Liver (tissue), 9 donors: ENCODE measurements around the gene FGFR4. TPM values are rescaled to one million over a fixed set of nuclear protein-coding genes. Genes with fewer than 3 reads are reported as not detected.

Experiments
- DNase-seq: peaks from one replicate; pipeline ENCODE4 v3.0.0-alpha.2; 2017; ENCODE audit warnings: low spot score
- H3K27ac ChIP-seq, 2 donors: one replicate each; pipeline ENCODE4 v1.7.0; 2013; ENCODE audit warnings: inconsistent platforms in 2 of 2, low read length in 2 of 2, control low read depth in 1 of 2, low read depth in 1 of 2, mild to moderate bottlenecking in 1 of 2
- H3K27me3 ChIP-seq, 4 donors: one replicate each; pipeline versions ENCODE4 v1.6.1 to v1.7.0; 2013; ENCODE audit warnings: low read length in 3 of 4, inconsistent platforms in 1 of 4, mild to moderate bottlenecking in 1 of 4, moderate library complexity in 1 of 4; ENCODE audit not compliant: control insufficient read depth in 4 of 4, insufficient read depth in 4 of 4
- H3K36me3 ChIP-seq, 4 donors: one replicate each; pipeline versions ENCODE4 v1.6.1 to v1.7.0; 2013; ENCODE audit warnings: low read length in 3 of 4, mild to moderate bottlenecking in 3 of 4, low read depth in 1 of 4, moderate library complexity in 1 of 4; ENCODE audit not compliant: control insufficient read depth in 4 of 4, insufficient read depth in 3 of 4
- H3K4me1 ChIP-seq, 4 donors: one replicate each; pipeline versions ENCODE4 v1.6.1 to v1.7.0; 2013; ENCODE audit warnings: low read length in 3 of 4, mild to moderate bottlenecking in 3 of 4, moderate library complexity in 1 of 4; ENCODE audit not compliant: control insufficient read depth in 4 of 4, insufficient read depth in 4 of 4
- H3K4me3 ChIP-seq, 3 donors: one replicate each; pipeline versions ENCODE4 v1.6.1 to v1.7.0; 2013; ENCODE audit warnings: low read length in 3 of 3, control low read depth in 1 of 3, low read depth in 1 of 3, mild to moderate bottlenecking in 1 of 3
- H3K9ac ChIP-seq, 2 donors: one replicate each; pipeline ENCODE4 v1.7.0; 2013; ENCODE audit warnings: low read length in 2 of 2, mild to moderate bottlenecking in 2 of 2, moderate library complexity in 2 of 2, control low read depth in 1 of 2, low read depth in 1 of 2
- H3K9me3 ChIP-seq, 4 donors: one replicate each; pipeline versions ENCODE4 v1.6.1 to v1.7.0; 2013; ENCODE audit warnings: low read length in 3 of 4; ENCODE audit not compliant: control insufficient read depth in 4 of 4
- EGR1 ChIP-seq, 2 donors: IDR thresholded peaks; 2 replicates each; pipeline ENCODE4 v1.6.1; 2016 to 2018; ENCODE audit warnings: antibody characterized with exemption in 2 of 2, low read depth in 2 of 2
- FOXA1 ChIP-seq: IDR thresholded peaks from 2 replicates; pipeline ENCODE4 v1.6.1; 2016; ENCODE audit warnings: antibody characterized with exemption
- FOXA2 ChIP-seq: IDR thresholded peaks from 2 replicates; pipeline ENCODE4 v1.6.1; 2016; ENCODE audit warnings: antibody characterized with exemption
- GABPA ChIP-seq, 2 donors: IDR thresholded peaks in 1 of 2; conservative IDR thresholded peaks in 1 of 2; 2 replicates each; pipeline ENCODE4 v1.6.1; 2016; ENCODE audit warnings: antibody characterized with exemption in 2 of 2, mild to moderate bottlenecking in 1 of 2, moderate library complexity in 1 of 2
- HNF4A ChIP-seq, 2 donors: conservative IDR thresholded peaks; 2 replicates each; pipeline ENCODE4 v1.6.1; 2016; ENCODE audit warnings: antibody characterized with exemption in 2 of 2, mild to moderate bottlenecking in 2 of 2
- JUND ChIP-seq, 2 donors: IDR thresholded peaks; 2 replicates each; pipeline ENCODE4 v1.6.1; 2016; ENCODE audit warnings: antibody characterized with exemption in 2 of 2
- RXRA ChIP-seq, 2 donors: IDR thresholded peaks; 2 replicates each; pipeline ENCODE4 v1.6.1; 2017 to 2018; ENCODE audit warnings: antibody characterized with exemption in 2 of 2, mild to moderate bottlenecking in 1 of 2
- TAF1 ChIP-seq: conservative IDR thresholded peaks from 2 replicates; pipeline ENCODE4 v1.6.1; 2016; ENCODE audit warnings: antibody characterized with exemption, mild to moderate bottlenecking
- WGBS: extraction: QIAGEN DNeasy Blood & Tissue Kit; methylation state at CpG from one replicate; pipeline ENCODE4 v1.1.7; 2013; 5-methylcytosine and 5-hydroxymethylcytosine counted together
- polyA plus RNA-seq, 2 donors: library from polyadenylated mRNA; stranded (reverse) in 1 of 2; unstranded in 1 of 2; fragments of 200-250 nt in 1 of 2; fragments of >200 nt in 1 of 2; fragmentation: Nextera tagmentation in 1 of 2; extraction: Ambion mirVana in 1 of 2; gene quantifications; one replicate each; pipeline versions ENCODE4 v1.2.1 to v1.2.3, GENCODE V29; 2013 to 2015
- total RNA-seq, 2 donors: library from RNA; depleted of rRNA; stranded (reverse); fragments of >200 nt; gene quantifications; one replicate each; pipeline ENCODE4 v1.2.3, GENCODE V29; 2014
- TF ChIP-seq, protein P1 (sequence below): fragments of 150-350 bp; IDR thresholded peaks from 2 replicates; pipeline ENCODE4 v1.5.1; 2017; ENCODE audit warnings: improper control_type of control experiment, low read depth, low read length; ENCODE audit not compliant: missing input control
- TF ChIP-seq, protein P2 (sequence below): IDR thresholded peaks from 2 replicates; pipeline ENCODE4 v1.6.1; 2016; ENCODE audit warnings: antibody characterized with exemption
- TF ChIP-seq, protein P3 (sequence below): IDR thresholded peaks from 2 replicates; pipeline ENCODE4 v1.6.1; 2016; ENCODE audit warnings: antibody characterized with exemption, mild to moderate bottlenecking
- donor health status: healthy.
- donor health status: healthy.
- donor health status: healthy.
- donor health status: healthy.
- donor health status: healthy.

FGFR4 gene
- total and polyA plus RNA-seq, 4 donors: 42.3 to 72.6 (median 56.3) TPM

DNA sequence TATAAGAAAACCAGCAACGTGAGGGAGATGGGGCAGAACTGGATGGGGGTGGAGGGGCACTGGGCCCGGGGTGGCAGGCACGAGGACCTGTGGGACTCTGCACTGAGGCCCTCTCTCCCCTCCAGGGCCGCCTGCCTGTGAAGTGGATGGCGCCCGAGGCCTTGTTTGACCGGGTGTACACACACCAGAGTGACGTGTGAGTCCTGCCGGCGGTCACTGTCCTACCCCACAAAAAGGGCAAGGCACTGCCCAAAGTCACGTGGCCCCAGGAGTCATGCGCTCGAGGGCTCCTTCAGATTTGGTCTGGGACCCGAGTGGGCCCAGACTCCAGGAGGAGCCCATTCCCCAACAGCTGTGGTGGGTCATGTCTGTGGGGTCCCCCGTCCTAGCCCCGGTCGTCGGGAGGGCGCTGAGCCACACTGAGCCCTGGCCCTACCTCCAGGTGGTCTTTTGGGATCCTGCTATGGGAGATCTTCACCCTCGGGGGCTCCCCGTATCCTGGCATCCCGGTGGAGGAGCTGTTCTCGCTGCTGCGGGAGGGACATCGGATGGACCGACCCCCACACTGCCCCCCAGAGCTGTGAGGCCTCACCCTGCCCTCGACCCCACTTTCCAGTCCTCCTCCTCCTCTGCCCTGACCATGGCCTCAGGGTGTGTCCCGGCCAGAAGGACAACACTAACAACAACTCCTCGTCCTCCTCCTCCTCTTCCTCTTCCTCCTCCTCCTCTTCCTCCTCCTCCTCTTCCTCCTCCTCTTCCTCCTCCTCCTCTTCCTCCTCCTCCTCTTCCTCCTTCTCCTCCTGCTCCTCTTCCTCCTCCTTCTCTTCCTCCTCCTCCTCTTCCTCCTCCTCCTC is 9.7 kb downstream of the FGFR4 start:
- no peak for DNase-seq

DNA sequence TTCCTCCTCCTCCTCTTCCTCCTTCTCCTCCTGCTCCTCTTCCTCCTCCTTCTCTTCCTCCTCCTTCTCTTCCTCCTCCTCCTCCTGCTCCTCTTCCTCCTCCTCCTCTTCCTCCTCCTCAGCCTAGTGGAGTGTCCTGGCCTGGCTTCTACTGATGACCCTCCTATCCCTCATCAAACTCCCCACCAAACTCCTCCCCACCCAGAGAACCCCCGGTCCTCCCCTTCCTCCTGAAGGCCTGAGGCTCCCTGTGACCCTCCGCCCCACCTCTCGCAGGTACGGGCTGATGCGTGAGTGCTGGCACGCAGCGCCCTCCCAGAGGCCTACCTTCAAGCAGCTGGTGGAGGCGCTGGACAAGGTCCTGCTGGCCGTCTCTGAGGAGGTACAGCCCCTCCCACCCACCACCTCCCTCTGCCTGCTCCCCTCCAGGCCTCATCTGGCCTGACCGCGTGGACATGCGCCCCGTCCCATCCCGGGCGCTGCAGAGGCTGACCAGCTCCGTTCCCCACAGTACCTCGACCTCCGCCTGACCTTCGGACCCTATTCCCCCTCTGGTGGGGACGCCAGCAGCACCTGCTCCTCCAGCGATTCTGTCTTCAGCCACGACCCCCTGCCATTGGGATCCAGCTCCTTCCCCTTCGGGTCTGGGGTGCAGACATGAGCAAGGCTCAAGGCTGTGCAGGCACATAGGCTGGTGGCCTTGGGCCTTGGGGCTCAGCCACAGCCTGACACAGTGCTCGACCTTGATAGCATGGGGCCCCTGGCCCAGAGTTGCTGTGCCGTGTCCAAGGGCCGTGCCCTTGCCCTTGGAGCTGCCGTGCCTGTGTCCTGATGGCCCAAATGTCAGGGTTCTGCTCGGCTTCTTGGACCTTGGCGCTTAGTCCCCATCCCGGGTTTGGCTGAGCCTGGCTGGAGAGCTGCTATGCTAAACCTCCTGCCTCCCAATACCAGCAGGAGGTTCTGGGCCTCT is 10.6 kb downstream of the FGFR4 start:
- Histone ChIP-seq H3K27ac (no peak overlapping the region), H3K9me3 (no peaks in the 10 kb centered on the region), H3K27me3 (no peaks in the 10 kb centered on the region), H3K36me3 (peaks cover 3 to 5% (median 4%) of the 10 kb centered on the region in 4 donors), H3K9ac (no peak overlapping the region), H3K4me3 (no peak overlapping the region), H3K4me1 (peaks cover 11 to 48% (median 34%) of the 10 kb centered on the region in 4 donors)
- 70% methylated on average over 30 of the region's 30 CpGs for WGBS
- no peak for DNase-seq
- TF ChIP-seq TAF1: no peak
- TF ChIP-seq, protein P1, sequence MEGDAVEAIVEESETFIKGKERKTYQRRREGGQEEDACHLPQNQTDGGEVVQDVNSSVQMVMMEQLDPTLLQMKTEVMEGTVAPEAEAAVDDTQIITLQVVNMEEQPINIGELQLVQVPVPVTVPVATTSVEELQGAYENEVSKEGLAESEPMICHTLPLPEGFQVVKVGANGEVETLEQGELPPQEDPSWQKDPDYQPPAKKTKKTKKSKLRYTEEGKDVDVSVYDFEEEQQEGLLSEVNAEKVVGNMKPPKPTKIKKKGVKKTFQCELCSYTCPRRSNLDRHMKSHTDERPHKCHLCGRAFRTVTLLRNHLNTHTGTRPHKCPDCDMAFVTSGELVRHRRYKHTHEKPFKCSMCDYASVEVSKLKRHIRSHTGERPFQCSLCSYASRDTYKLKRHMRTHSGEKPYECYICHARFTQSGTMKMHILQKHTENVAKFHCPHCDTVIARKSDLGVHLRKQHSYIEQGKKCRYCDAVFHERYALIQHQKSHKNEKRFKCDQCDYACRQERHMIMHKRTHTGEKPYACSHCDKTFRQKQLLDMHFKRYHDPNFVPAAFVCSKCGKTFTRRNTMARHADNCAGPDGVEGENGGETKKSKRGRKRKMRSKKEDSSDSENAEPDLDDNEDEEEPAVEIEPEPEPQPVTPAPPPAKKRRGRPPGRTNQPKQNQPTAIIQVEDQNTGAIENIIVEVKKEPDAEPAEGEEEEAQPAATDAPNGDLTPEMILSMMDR: no peak
- no peak for TF ChIP-seq RXRA (IDR thresholded peaks at IDR 0.05)
- TF ChIP-seq, protein P2, sequence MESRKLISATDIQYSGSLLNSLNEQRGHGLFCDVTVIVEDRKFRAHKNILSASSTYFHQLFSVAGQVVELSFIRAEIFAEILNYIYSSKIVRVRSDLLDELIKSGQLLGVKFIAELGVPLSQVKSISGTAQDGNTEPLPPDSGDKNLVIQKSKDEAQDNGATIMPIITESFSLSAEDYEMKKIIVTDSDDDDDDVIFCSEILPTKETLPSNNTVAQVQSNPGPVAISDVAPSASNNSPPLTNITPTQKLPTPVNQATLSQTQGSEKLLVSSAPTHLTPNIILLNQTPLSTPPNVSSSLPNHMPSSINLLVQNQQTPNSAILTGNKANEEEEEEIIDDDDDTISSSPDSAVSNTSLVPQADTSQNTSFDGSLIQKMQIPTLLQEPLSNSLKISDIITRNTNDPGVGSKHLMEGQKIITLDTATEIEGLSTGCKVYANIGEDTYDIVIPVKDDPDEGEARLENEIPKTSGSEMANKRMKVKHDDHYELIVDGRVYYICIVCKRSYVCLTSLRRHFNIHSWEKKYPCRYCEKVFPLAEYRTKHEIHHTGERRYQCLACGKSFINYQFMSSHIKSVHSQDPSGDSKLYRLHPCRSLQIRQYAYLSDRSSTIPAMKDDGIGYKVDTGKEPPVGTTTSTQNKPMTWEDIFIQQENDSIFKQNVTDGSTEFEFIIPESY: no peak
- TF ChIP-seq FOXA1: no peak

More for the DNA sequence above, 9.7 kb downstream of the FGFR4 start:
- Histone ChIP-seq H3K9ac (no peak overlapping the region), H3K27me3 (no peaks in the 10 kb centered on the region), H3K9me3 (no peaks in the 10 kb centered on the region), H3K36me3 (peaks cover 3 to 9% (median 5%) of the 10 kb centered on the region in 4 donors), H3K4me1 (peaks cover 11 to 48% (median 34%) of the 10 kb centered on the region in 4 donors), H3K4me3 (no peak overlapping the region), H3K27ac (peak overlapping the region; percentile 41 to 52)
- TF ChIP-seq RXRA (IDR thresholded peaks at IDR 0.05) (peak; percentile 59 to 62), JUND (IDR thresholded peaks at IDR 0.05) (no peak), HNF4A (conservative IDR thresholded peaks at IDR 0.05) (peak; percentile 13 to 36), FOXA2 (no peak)
- 63% methylated on average over 29 of the region's 29 CpGs for WGBS

DNA sequence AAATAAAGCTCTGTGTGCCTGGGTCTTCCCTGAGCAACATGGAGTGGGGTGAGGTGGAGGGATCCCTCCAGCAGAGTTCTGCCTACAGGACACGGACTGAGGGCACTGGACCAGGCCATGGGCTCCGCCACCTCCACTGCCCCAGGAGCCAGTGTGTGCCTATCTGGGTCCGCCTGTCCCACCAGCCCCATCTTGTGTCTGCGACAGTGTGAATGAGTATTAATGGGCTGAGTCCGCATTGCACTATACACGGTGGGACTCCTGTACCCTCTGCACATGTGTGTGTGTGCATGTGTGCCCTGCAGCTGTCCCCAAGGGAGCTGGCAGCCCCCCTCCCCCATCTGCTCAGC is 11.4 kb downstream of the FGFR4 start:
- Histone ChIP-seq H3K4me1 (peaks cover 11 to 44% (median 32%) of the 10 kb centered on the region in 4 donors), H3K27ac (peak overlapping the region in 1 of 2 donors; percentile 7), H3K9me3 (no peaks in the 10 kb centered on the region), H3K27me3 (no peaks in the 10 kb centered on the region), H3K4me3 (no peak overlapping the region), H3K36me3 (peaks cover 0 to 2% (median under 1%) of the 10 kb centered on the region in 4 donors), H3K9ac (no peak overlapping the region)
- WGBS: 83% methylated on average over 6 of the region's 6 CpGs
- TF ChIP-seq TAF1 (no peak), EGR1 (IDR thresholded peaks at IDR 0.05; ENCODE audit: low read depth in 2 of 2) (no peak), GABPA (IDR thresholded peaks at IDR 0.05 in 1 of 2, conservative IDR thresholded peaks at IDR 0.05 in 1 of 2) (no peak)
- TF ChIP-seq, protein P2: no peak
- TF ChIP-seq, protein P3, sequence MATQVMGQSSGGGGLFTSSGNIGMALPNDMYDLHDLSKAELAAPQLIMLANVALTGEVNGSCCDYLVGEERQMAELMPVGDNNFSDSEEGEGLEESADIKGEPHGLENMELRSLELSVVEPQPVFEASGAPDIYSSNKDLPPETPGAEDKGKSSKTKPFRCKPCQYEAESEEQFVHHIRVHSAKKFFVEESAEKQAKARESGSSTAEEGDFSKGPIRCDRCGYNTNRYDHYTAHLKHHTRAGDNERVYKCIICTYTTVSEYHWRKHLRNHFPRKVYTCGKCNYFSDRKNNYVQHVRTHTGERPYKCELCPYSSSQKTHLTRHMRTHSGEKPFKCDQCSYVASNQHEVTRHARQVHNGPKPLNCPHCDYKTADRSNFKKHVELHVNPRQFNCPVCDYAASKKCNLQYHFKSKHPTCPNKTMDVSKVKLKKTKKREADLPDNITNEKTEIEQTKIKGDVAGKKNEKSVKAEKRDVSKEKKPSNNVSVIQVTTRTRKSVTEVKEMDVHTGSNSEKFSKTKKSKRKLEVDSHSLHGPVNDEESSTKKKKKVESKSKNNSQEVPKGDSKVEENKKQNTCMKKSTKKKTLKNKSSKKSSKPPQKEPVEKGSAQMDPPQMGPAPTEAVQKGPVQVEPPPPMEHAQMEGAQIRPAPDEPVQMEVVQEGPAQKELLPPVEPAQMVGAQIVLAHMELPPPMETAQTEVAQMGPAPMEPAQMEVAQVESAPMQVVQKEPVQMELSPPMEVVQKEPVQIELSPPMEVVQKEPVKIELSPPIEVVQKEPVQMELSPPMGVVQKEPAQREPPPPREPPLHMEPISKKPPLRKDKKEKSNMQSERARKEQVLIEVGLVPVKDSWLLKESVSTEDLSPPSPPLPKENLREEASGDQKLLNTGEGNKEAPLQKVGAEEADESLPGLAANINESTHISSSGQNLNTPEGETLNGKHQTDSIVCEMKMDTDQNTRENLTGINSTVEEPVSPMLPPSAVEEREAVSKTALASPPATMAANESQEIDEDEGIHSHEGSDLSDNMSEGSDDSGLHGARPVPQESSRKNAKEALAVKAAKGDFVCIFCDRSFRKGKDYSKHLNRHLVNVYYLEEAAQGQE: no peak
- DNase-seq: no peak
